T47D (cell line): Measurements from ENCODE around the gene MYO1H.
"Not testable (repeated sequence)": the region's sequence is repeated elsewhere in the genome, so short reads cannot be mapped to it uniquely, and the experiment has no call there.

Experiments
- DNase-seq, 2 experiments: peaks; one replicate each; pipeline versions ENCODE4 v3.0.0 to v3.0.0-alpha.2; 2011 to 2012; ENCODE audit warnings: low read depth in 1 of 2, low spot score in 1 of 2
- JUND ChIP-seq: IDR thresholded peaks from 2 replicates; pipeline ENCODE4 v1.6.1; 2012; ENCODE audit warnings: low read depth
- in situ Hi-C: cut with HindIII; loops from 2 replicates; pipeline ENCODE4 v1.10.0; 2016; ENCODE audit warnings: low sequenced_read_pairs, low pct_unique_long_range_greater_than_20kb

MYO1H gene

GRCh38 chr12:109359131-109359690, 11.5 kb downstream of the MYO1H start:
- no peak for DNase-seq
- TF ChIP-seq JUND = no peak
- in situ Hi-C loops = no loop called here

GRCh38 chr12:109369831-109370230, 22.1 kb downstream of the MYO1H start:
- in situ Hi-C loops = no loop called here
- no peak for DNase-seq
- no peak for TF ChIP-seq JUND

GRCh38 chr12:109377139-109377685, 29.5 kb downstream of the MYO1H start:
- in situ Hi-C loops = no loop called here
- DNase-seq = peak in 1 of 2 experiments; percentile 48
- no peak for TF ChIP-seq JUND

GRCh38 chr12:109378569-109378968, 30.9 kb downstream of the MYO1H start:
- in situ Hi-C loops = no loop called here
- DNase-seq = no peak
- TF ChIP-seq JUND = no peak

GRCh38 chr12:109382031-109382430, 34.3 kb downstream of the MYO1H start:
- in situ Hi-C loops = no loop called here
- TF ChIP-seq JUND = no peak
- DNase-seq = no peak

GRCh38 chr12:109383240-109383639, 35.5 kb downstream of the MYO1H start:
- TF ChIP-seq JUND = no peak
- DNase-seq = no peak
- in situ Hi-C loops = no loop called here

- no peak for TF ChIP-seq JUND
- in situ Hi-C loops = no loop called here
- DNase-seq = peak; percentile 23 to 48
Measured at GRCh38 chr12:109385339-109386058, 37.8 kb downstream of the MYO1H start.

GRCh38 chr12:109386059-109386433, 38.3 kb downstream of the MYO1H start:
- in situ Hi-C loops = no loop called here
- TF ChIP-seq JUND = no peak
- no peak for DNase-seq

GRCh38 chr12:109387425-109388166, 39.9 kb downstream of the MYO1H start:
- TF ChIP-seq JUND = no peak
- in situ Hi-C loops = no loop called here
- DNase-seq = peak; percentile 51 to 88

GRCh38 chr12:109388167-109388563, 40.5 kb downstream of the MYO1H start:
- in situ Hi-C loops = no loop called here
- no peak for TF ChIP-seq JUND
- no peak for DNase-seq

- DNase-seq = peak in 1 of 2 experiments; percentile 20
- in situ Hi-C loops = no loop called here
- TF ChIP-seq JUND = no peak
Measured at GRCh38 chr12:109389146-109389545, 41.4 kb downstream of the MYO1H start.

- peak; percentile 79 to 82 for DNase-seq
- in situ Hi-C loops = no loop called here
- no peak for TF ChIP-seq JUND
Measured at GRCh38 chr12:109393437-109394345, 46.0 kb downstream of the MYO1H start.

GRCh38 chr12:109394891-109395290, 47.2 kb downstream of the MYO1H start:
- no peak for DNase-seq
- TF ChIP-seq JUND = no peak
- in situ Hi-C loops = no loop called here

GRCh38 chr12:109404841-109405240, 57.1 kb downstream of the MYO1H start:
- in situ Hi-C loops = not testable (repeated sequence)

GRCh38 chr12:109406147-109406546, 58.4 kb downstream of the MYO1H start:
- DNase-seq, in situ Hi-C loops: not testable (repeated sequence)

More at GRCh38 chr12:109404841-109405240, 57.1 kb downstream of the MYO1H start:
- DNase-seq = not testable (repeated sequence)
